A549 (cell line): ENCODE measurements around the gene CERS5. TPM values are rescaled to one million over a fixed set of nuclear protein-coding genes. Genes with fewer than 3 reads are reported as not detected.
A peak's percentile ranks its signal among the peaks of the same experiment; 100 is the strongest.
"Not testable (repeated sequence)": the region's sequence is repeated elsewhere in the genome, so short reads cannot be mapped to it uniquely, and the experiment has no call there.

Experiments
- ATAC-seq, 2 experiments: fragments of 200-7000 bp in 1 of 2; fragments of >200 bp in 1 of 2; cut with Nextera tagmentation in 1 of 2; cut with Tn5 transposase in 1 of 2; 3 replicates each; pipeline versions ENCODE4 v1.8.0 to v1.9.1; 2018 to 2020; ENCODE audit warnings: mild to moderate bottlenecking in 1 of 2, moderate library complexity in 1 of 2
- CTCF ChIA-PET: fragments of 300-600 bp; sonication (Branson Sonifier 250); formaldehyde crosslinking; extraction: SDS; loops from one replicate; lab custom pipeline; 2021; ENCODE audit warnings: antibody characterized with exemption, inconsistent platforms; lab: Yijun Ruan, JAX
- POLR2A ChIA-PET: fragments of 350-600 bp; formaldehyde crosslinking; extraction: SDS; loops from one replicate; lab custom pipeline; 2021; ENCODE audit warnings: antibody characterized with exemption, inconsistent platforms; lab: Yijun Ruan, JAX
- DNase-seq, 2 experiments: peaks; one replicate each; pipeline versions ENCODE4 v3.0.0 to v3.0.0-alpha.2; 2011 to 2016; ENCODE audit warnings: low read depth in 1 of 2, low spot score in 1 of 2
- FAIRE-seq: peaks from 2 replicates; lab custom pipeline; 2011; peaks lifted over from hg19 to GRCh38; lab: Jason Lieb, UNC
- H3K27ac ChIP-seq, 2 experiments: fragments of >200 bp; sonication (Bioruptor Twin); formaldehyde crosslinking; 3 replicates each; pipeline ENCODE4 v1.5.1; 2016 to 2017
- H3K4me1 ChIP-seq: fragments of >200 bp; sonication (Bioruptor Twin); formaldehyde crosslinking; 3 replicates; pipeline ENCODE4 v1.6.1; 2016
- H3K4me2 ChIP-seq: fragments of >200 bp; sonication (Bioruptor Twin); formaldehyde crosslinking; 3 replicates; pipeline ENCODE4 v1.6.1; 2016
- H3K4me3 ChIP-seq: fragments of >200 bp; sonication (Bioruptor Twin); formaldehyde crosslinking; 3 replicates; pipeline ENCODE4 v1.5.1; 2016
- H3K9me3 ChIP-seq: fragments of >200 bp; sonication (Bioruptor Twin); formaldehyde crosslinking; 3 replicates; pipeline ENCODE4 v1.6.1; 2016
- BHLHE40 ChIP-seq: IDR thresholded peaks from 2 replicates; pipeline ENCODE4 v1.6.1; 2012; ENCODE audit warnings: low read depth, low read length, inconsistent platforms
- ESRRA ChIP-seq: fragments of 150-350 bp; IDR thresholded peaks from 2 replicates; pipeline ENCODE4 v1.6.1; 2014; ENCODE audit warnings: mild to moderate bottlenecking, low read length, borderline replicate concordance
- FOXS1 ChIP-seq: fragments of 250-450 bp; sonication (Bioruptor Pico); IDR thresholded peaks from 2 replicates; pipeline ENCODE4 v1.5.0; 2020; ENCODE audit warnings: mild to moderate bottlenecking, moderate library complexity
- JUN ChIP-seq, 2 experiments: fragments of >200 bp; sonication (Bioruptor Twin); formaldehyde crosslinking; IDR thresholded peaks; 2 replicates in 1 of 2; 3 replicates in 1 of 2; pipeline ENCODE4 v1.6.1; 2016 to 2017
- KDM5A ChIP-seq: fragments of 200-600 bp; sonication (generic); IDR thresholded peaks from 2 replicates; pipeline ENCODE4 v1.6.1; 2016; ENCODE audit warnings: antibody characterized with exemption, mild to moderate bottlenecking
- MAZ ChIP-seq: fragments of 150-350 bp; IDR thresholded peaks from 2 replicates; pipeline ENCODE4 v1.6.1; 2014; ENCODE audit warnings: antibody characterized with exemption, low read depth, low read length, borderline replicate concordance
- NPAS2 ChIP-seq: fragments of 250-450 bp; sonication (Bioruptor Pico); IDR thresholded peaks from 2 replicates; pipeline ENCODE4 v1.8.0; 2022; ENCODE audit warnings: mild to moderate bottlenecking, moderate library complexity, borderline replicate concordance
- PHF8 ChIP-seq: fragments of 200-600 bp; sonication (generic); IDR thresholded peaks from 2 replicates; pipeline ENCODE4 v1.6.1; 2016; ENCODE audit warnings: low read depth, mild to moderate bottlenecking, antibody characterized with exemption, moderate library complexity, borderline replicate concordance
- POLR2A ChIP-seq: IDR thresholded peaks from 2 replicates; pipeline ENCODE4 v1.6.1; 2012; ENCODE audit warnings: mild to moderate bottlenecking, low read length
- RARB ChIP-seq: fragments of 250-450 bp; sonication (Bioruptor Pico); IDR thresholded peaks from 2 replicates; pipeline ENCODE4 v1.8.0; 2021; ENCODE audit warnings: mild to moderate bottlenecking, moderate library complexity
- RCOR1 ChIP-seq: fragments of 150-350 bp; IDR thresholded peaks from 2 replicates; pipeline ENCODE4 v1.6.1; 2014; ENCODE audit warnings: antibody characterized with exemption, low read length, low read depth
- RFX5 ChIP-seq: fragments of 450-650 bp; IDR thresholded peaks from 2 replicates; pipeline ENCODE4 v1.7.1; 2014; ENCODE audit warnings: antibody characterized with exemption, mild to moderate bottlenecking, moderate library complexity
- SMC3 ChIP-seq: fragments of >200 bp; sonication (Bioruptor Twin); formaldehyde crosslinking; IDR thresholded peaks from 3 replicates; pipeline ENCODE4 v1.6.1; 2018; ENCODE audit warnings: inconsistent platforms
- TFCP2L1 ChIP-seq: fragments of 250-450 bp; sonication (Bioruptor Pico); IDR thresholded peaks from 2 replicates; pipeline ENCODE4 v1.5.0; 2021; ENCODE audit warnings: mild to moderate bottlenecking
- ZC3H11A ChIP-seq: fragments of 450-650 bp; IDR thresholded peaks from 2 replicates; pipeline ENCODE4 v1.6.1; 2014; ENCODE audit warnings: antibody characterized with exemption, mild to moderate bottlenecking
- ZFP36 ChIP-seq: fragments of 450-650 bp; IDR thresholded peaks from 2 replicates; pipeline ENCODE4 v1.6.1; 2014; ENCODE audit warnings: borderline replicate concordance; ENCODE audit not compliant: partially characterized antibody
- ZNF302 ChIP-seq: fragments of 250-450 bp; sonication (Bioruptor Pico); IDR thresholded peaks from 2 replicates; pipeline ENCODE4 v1.9.0; 2021; ENCODE audit warnings: inconsistent platforms, mild to moderate bottlenecking, moderate library complexity
- WGBS: methylation state at CpG from one replicate; pipeline ENCODE4 v1.1.6; 2017; ENCODE audit errors: missing lambda C conversion rate; 5-methylcytosine and 5-hydroxymethylcytosine counted together
- polyA plus RNA-seq, 4 experiments: library from polyadenylated mRNA; depleted of rRNA in 3 of 4; stranded (reverse); fragments of >200 nt; fragmentation: RNase III in 1 of 4; extraction: RNeasy Plus Mini Kit Qiagen cat#74134 plus additional on column Dnase treatment in 1 of 4; gene quantifications; 2 replicates in 3 of 4; 3 replicates in 1 of 4; pipeline ENCODE4 v1.2.3, GENCODE V29; 2011 to 2017
- TF ChIP-seq, protein P1 (sequence below): fragments of >200 bp; sonication (Bioruptor Twin); formaldehyde crosslinking; IDR thresholded peaks from 3 replicates; pipeline ENCODE4 v1.5.1; 2016
- TF ChIP-seq, protein P2 (sequence below): IDR thresholded peaks from 2 replicates; pipeline ENCODE4 v1.6.1; 2012
- TF ChIP-seq, protein P3 (sequence below): IDR thresholded peaks from 2 replicates; pipeline ENCODE4 v1.6.1; 2012; ENCODE audit warnings: low read depth, borderline replicate concordance
- TF ChIP-seq, protein P4 (sequence below): fragments of >200 bp; sonication (Bioruptor Twin); formaldehyde crosslinking; IDR thresholded peaks from 2 replicates; pipeline ENCODE4 v1.6.1; 2016

CERS5 gene
- polyA plus RNA-seq, 2 of the 4 experiments (the other 2 are of a cell fraction): 16.7 to 56.3 TPM

DNA sequence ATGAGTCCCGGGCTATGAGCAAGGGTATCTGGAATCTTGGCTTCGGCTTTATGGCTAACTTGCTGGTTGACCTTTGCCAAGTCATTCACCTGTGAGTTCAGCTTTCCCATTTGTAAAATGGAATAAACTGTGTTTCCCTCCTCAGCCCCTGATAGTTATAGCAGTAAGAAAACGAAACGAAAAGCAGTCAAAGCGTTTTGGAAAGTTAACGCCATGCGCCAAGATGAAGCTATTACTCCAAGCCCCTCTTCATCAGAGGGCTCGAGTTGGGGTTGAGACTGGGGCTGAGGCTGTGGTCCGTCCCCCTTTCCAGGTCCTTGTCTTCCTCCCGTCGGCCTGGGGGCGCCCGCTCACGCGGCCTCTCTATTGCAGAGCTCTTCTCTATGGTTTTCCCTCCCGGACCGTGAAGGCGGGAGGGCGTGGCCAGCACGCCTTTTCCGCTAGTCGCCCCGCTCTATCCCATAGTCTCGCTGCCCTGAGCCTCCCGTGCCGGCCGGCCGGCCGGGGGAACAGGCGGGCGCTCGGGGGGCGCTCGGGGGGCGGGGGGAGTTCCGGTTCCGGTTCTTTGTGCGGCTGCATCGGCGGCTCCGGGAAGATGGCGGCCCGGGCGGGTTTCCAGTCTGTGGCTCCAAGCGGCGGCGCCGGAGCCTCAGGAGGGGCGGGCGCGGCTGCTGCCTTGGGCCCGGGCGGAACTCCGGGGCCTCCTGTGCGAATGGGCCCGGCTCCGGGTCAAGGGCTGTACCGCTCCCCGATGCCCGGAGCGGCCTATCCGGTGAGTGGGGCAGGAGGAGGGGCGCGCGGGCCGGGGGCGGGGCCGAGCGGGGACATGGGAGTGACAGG is 82.2 kb downstream of the CERS5 start, which contains the start of gene SMARCD1:
SMARCD1 (plus strand) TSS at position 568 of the 840 bp plus-strand sequence; CDS start at position 596, 28 bp downstream.
- FAIRE-seq: no peak
- CTCF ChIA-PET: interaction anchor here (0.7 to 33.6 kb wide), 20 partner anchors 10 to 515 kb away, joined by 3 to 708 read pairs (median 4); partner anchors contain the start of genes AQP5, AQP6, ASIC1 and CERS5

DNA sequence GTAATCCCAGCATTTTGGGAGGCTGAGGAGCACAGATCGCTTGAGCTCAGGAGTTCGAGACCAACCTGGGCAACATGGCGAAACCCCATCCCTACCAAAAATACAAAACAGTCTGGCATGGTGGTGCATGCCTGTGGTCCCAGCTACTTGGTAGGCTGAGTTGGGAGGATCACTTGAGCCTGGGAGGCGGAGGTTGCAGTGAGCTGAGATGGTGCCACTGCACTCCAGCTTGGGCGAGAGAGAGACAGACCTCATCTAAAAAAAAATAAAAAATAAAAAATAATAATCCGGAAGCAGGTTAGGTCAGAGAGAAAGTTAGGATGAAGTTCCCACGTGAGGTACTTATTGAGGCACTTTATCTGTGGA is 82.8 kb downstream of the CERS5 start:
- not testable (repeated sequence) for DNase-seq, ATAC-seq, FAIRE-seq, H3K9me3 ChIP-seq
- peak overlapping the region; percentile 64 for H3K4me3 ChIP-seq
- peaks cover 36% of the 10 kb centered on the region for H3K4me1 ChIP-seq
- CTCF ChIA-PET: interaction anchor here (0.7 to 33.6 kb wide), 18 partner anchors 10 to 515 kb away, joined by 3 to 708 read pairs (median 4); partner anchors contain the start of genes AQP5, AQP6, ASIC1 and CERS5
- peak overlapping the region; percentile 95 for H3K4me2 ChIP-seq
- H3K27ac ChIP-seq: peak overlapping the region; percentile 96 to 99
- 47% methylated on average over 7 of the region's 7 CpGs for WGBS
- POLR2A ChIA-PET: interaction anchor here (0.5 to 2.0 kb wide), 30 partner anchors 10 to 1151 kb away, joined by 3 to 45 read pairs (median 4); partner anchors contain the start of genes ATF1, CERS5, COX14 and CSRNP2

More for the DNA sequence above, 82.2 kb downstream of the CERS5 start, which contains the start of gene SMARCD1:
- 2% methylated on average over 39 of the region's 69 CpGs for WGBS
- POLR2A ChIA-PET: interaction anchor here (0.5 to 2.0 kb wide), 31 partner anchors 9 to 1150 kb away, joined by 3 to 45 read pairs (median 4); partner anchors contain the start of genes ATF1, CERS5, COX14 and CSRNP2
- no peak for TF ChIP-seq RCOR1
- peak; percentile 27; the same call in 1 of the 2 replicates for TF ChIP-seq MAZ
- TF ChIP-seq, protein P1, sequence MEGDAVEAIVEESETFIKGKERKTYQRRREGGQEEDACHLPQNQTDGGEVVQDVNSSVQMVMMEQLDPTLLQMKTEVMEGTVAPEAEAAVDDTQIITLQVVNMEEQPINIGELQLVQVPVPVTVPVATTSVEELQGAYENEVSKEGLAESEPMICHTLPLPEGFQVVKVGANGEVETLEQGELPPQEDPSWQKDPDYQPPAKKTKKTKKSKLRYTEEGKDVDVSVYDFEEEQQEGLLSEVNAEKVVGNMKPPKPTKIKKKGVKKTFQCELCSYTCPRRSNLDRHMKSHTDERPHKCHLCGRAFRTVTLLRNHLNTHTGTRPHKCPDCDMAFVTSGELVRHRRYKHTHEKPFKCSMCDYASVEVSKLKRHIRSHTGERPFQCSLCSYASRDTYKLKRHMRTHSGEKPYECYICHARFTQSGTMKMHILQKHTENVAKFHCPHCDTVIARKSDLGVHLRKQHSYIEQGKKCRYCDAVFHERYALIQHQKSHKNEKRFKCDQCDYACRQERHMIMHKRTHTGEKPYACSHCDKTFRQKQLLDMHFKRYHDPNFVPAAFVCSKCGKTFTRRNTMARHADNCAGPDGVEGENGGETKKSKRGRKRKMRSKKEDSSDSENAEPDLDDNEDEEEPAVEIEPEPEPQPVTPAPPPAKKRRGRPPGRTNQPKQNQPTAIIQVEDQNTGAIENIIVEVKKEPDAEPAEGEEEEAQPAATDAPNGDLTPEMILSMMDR: peak; percentile 72
- TF ChIP-seq RARB: no peak
- peak; percentile 20; the same call in 1 of the 3 replicates for TF ChIP-seq SMC3
- TF ChIP-seq ZFP36: no peak
- 0 out of 2 replicates have a peak, but pooled peaks have one; percentile 74 for TF ChIP-seq PHF8
- TF ChIP-seq, protein P2, sequence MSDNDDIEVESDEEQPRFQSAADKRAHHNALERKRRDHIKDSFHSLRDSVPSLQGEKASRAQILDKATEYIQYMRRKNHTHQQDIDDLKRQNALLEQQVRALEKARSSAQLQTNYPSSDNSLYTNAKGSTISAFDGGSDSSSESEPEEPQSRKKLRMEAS: peak; percentile 85
- TF ChIP-seq KDM5A: peak; percentile 41; the same call in 1 of the 2 replicates
- TF ChIP-seq BHLHE40: 0 out of 2 replicates have a peak, but pooled peaks have one; percentile 10
- TF ChIP-seq JUN (IDR thresholded peaks at IDR 0.05): peak in 1 of 2 experiments; percentile 87; a peak in 3 of 5 replicates
- TF ChIP-seq, protein P3, sequence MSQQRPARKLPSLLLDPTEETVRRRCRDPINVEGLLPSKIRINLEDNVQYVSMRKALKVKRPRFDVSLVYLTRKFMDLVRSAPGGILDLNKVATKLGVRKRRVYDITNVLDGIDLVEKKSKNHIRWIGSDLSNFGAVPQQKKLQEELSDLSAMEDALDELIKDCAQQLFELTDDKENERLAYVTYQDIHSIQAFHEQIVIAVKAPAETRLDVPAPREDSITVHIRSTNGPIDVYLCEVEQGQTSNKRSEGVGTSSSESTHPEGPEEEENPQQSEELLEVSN: 0 out of 2 replicates have a peak, but pooled peaks have one; percentile 35
- TF ChIP-seq POLR2A: peak; percentile 37; the same call in 1 of the 2 replicates
- TF ChIP-seq, all 56 proteins: peak for 10
- peaks cover 36% of the 10 kb centered on the region for H3K4me1 ChIP-seq
- ATAC-seq (peak; percentile 87 to 93), DNase-seq (peak; percentile 92 to 95)
- no peaks in the 10 kb centered on the region for H3K9me3 ChIP-seq
- peak within 1 kb of the TSS; percentile 96 to 99 for H3K27ac ChIP-seq
- H3K4me2 ChIP-seq: peak within 1 kb of the TSS; percentile 95
- H3K4me3 ChIP-seq: peak within 1 kb of the TSS; percentile 64

DNA sequence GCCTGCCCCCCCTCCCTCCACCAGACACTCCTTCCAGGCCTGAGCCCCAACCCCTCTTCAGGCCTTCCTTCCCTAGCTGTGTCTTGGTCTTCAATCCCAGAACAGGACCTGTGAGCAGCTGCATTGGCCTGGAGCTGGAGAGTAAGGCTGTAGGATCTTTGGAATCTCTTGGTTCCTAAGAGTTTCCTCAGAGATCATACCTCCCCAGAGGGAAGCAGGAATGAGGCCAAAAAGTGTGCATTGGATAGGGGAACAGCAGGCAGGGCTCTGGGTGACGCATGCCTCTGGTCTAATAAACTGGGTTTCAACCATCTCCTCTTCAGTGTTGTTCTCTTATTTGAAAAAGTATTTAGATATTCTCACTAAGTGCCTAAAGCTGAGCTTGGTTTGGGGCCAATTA is 83.9 kb downstream of the CERS5 start:
- Histone ChIP-seq H3K4me2 (peak overlapping the region; percentile 95), H3K27ac (peak overlapping the region; percentile 77 to 99), H3K4me3 (no peak overlapping the region), H3K9me3 (no peaks in the 10 kb centered on the region), H3K4me1 (peaks cover 36% of the 10 kb centered on the region)
- DNase-seq: no peak
- POLR2A ChIA-PET: interaction anchor here (1.4 to 1.5 kb wide), 2 partner anchors 18 to 84 kb away, joined by 4 to 5 read pairs; partner anchors contain the start of gene CERS5
- ATAC-seq: no peak
- CTCF ChIA-PET: interaction anchor here (0.6 to 33.6 kb wide), 13 partner anchors 8 to 343 kb away, joined by 3 to 708 read pairs (median 4); partner anchors contain the start of genes AQP5, AQP6, CERS5 and COX14
- 96% methylated on average over 1 of the region's 1 CpG for WGBS
- FAIRE-seq: no peak
- no peak for TF ChIP-seq RCOR1
- no peak for TF ChIP-seq FOXS1 (CRISPR knock-in tag)
- no peak for TF ChIP-seq TFCP2L1
- no peak for TF ChIP-seq RARB
- TF ChIP-seq SMC3: no peak
- TF ChIP-seq RFX5: no peak
- TF ChIP-seq POLR2A: no peak
- TF ChIP-seq, protein P2: no peak
- TF ChIP-seq, protein P3: no peak
- TF ChIP-seq NPAS2 (CRISPR knock-in tag): no peak
- TF ChIP-seq, protein P4, sequence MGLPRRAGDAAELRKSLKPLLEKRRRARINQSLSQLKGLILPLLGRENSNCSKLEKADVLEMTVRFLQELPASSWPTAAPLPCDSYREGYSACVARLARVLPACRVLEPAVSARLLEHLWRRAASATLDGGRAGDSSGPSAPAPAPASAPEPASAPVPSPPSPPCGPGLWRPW: no peak
- TF ChIP-seq ZC3H11A: no peak
- no peak for TF ChIP-seq ZNF302 (CRISPR knock-in tag)
- TF ChIP-seq ESRRA: no peak
- TF ChIP-seq PHF8: no peak
